ENCODE measurements around the gene SULT6B1. TPM values are rescaled to one million over a fixed set of nuclear protein-coding genes. Genes with fewer than 3 reads are reported as not detected.

Gene SULT6B1
- total RNA-seq, result not detected

GRCh38 chr2:37188570-37188969 is at the start of gene SULT6B1:
Gene SULT6B1 (minus strand): TSS chr2:37188670. CDS start chr2:37188640, 30 bp downstream.
- POLR2A ChIA-PET, result interaction anchor here (2.8 kb wide), 1 partner anchor 32 kb away, joined by 8 read pairs; the partner anchor contains the start of gene EIF2AK2
- intact Hi-C loops (cut with micrococcal nuclease), result no loop called here
- Mint-ChIP-seq H3K4me3 (no peak within 1 kb of the TSS), H3K27me3 (peaks cover 4% of the 10 kb centered on the region), H3K27ac (no peak within 1 kb of the TSS), H3K36me3 (ENCODE audit: low read depth) (no peaks in the 10 kb centered on the region), H3K9me3 (no peaks in the 10 kb centered on the region), H3K4me1 (ENCODE audit: low read depth) (no peaks in the 10 kb centered on the region)
- DNase-seq (no peak), ATAC-seq (no peak)
- TF ChIP-seq CTCF (IDR thresholded peaks at IDR 0.05), result no peak
- CTCF ChIA-PET, result interaction anchor here (1.1 kb wide), 1 partner anchor 8 kb away, joined by 3 read pairs; no protein-coding TSS in a partner anchor

GRCh38 chr2:37232131-37232933 is 43.9 kb upstream of the SULT6B1 start:
- ChIA-PET CTCF (interaction anchor here (1.0 to 1.6 kb wide), 3 partner anchors 36 to 76 kb away, joined by 3 to 8 read pairs (median 3); partner anchors contain the start of gene EIF2AK2), POLR2A (interaction anchor here (0.6 to 2.2 kb wide), 14 partner anchors 9 to 145 kb away, joined by 3 to 9 read pairs (median 4); partner anchors contain the start of gene EIF2AK2)
- ATAC-seq (peak; percentile 6), DNase-seq (no peak)
- Mint-ChIP-seq H3K36me3 (ENCODE audit: low read depth) (peaks cover 31% of the 10 kb centered on the region), H3K9me3 (no peaks in the 10 kb centered on the region), H3K4me3 (no peak overlapping the region), H3K27me3 (no peaks in the 10 kb centered on the region), H3K27ac (no peak overlapping the region), H3K4me1 (ENCODE audit: low read depth) (peaks cover 25% of the 10 kb centered on the region)
- intact Hi-C loops (cut with micrococcal nuclease), result loop anchor here (5.0 kb wide), 1 partner anchor 35 kb away; the partner anchor contains the start of gene CEBPZOS
- no peak for TF ChIP-seq CTCF (IDR thresholded peaks at IDR 0.05)

- H3K27me3 Mint-ChIP-seq, result no peaks in the 10 kb centered on the region
- no peak within 1 kb of the TSS for H3K27ac Mint-ChIP-seq
- CTCF ChIA-PET, result interaction anchor here (1.0 to 1.6 kb wide), 3 partner anchors 35 to 75 kb away, joined by 3 to 8 read pairs (median 3); partner anchors contain the start of gene EIF2AK2
- peaks cover 35% of the 10 kb centered on the region for H3K36me3 Mint-ChIP-seq (ENCODE audit: low read depth)
- peak; percentile 95 for ATAC-seq
- POLR2A ChIA-PET, result interaction anchor here (0.6 to 2.2 kb wide), 13 partner anchors 9 to 145 kb away, joined by 3 to 9 read pairs (median 4); partner anchors contain the start of gene EIF2AK2
- H3K4me1 Mint-ChIP-seq (ENCODE audit: low read depth), result peaks cover 31% of the 10 kb centered on the region
- intact Hi-C loops (cut with micrococcal nuclease), result loop anchor here (5.0 kb wide), 1 partner anchor 34 kb away; the partner anchor contains the start of gene CEBPZOS
- H3K4me3 Mint-ChIP-seq, result no peak within 1 kb of the TSS
- no peaks in the 10 kb centered on the region for H3K9me3 Mint-ChIP-seq
- peak; percentile 95 for DNase-seq
- no peak for TF ChIP-seq CTCF (IDR thresholded peaks at IDR 0.05)
Measured at GRCh38 chr2:37231241-37232130, 43.0 kb upstream of the SULT6B1 start, which contains the start of the genes CEBPZ and NDUFAF7. Gene CEBPZ (minus strand): TSS chr2:37231596. CDS start chr2:37231567, 29 bp downstream. Gene NDUFAF7 (plus strand): TSS chr2:37231658. CDS start chr2:37231706, 48 bp downstream.

- POLR2A ChIA-PET, result interaction anchor here (2.2 kb wide), 1 partner anchor 19 kb away, joined by 9 read pairs; no protein-coding TSS in a partner anchor
- Mint-ChIP-seq H3K27me3 (no peaks in the 10 kb centered on the region), H3K36me3 (ENCODE audit: low read depth) (peaks cover 30% of the 10 kb centered on the region), H3K27ac (no peak overlapping the region), H3K4me3 (no peak overlapping the region), H3K4me1 (ENCODE audit: low read depth) (peaks cover 37% of the 10 kb centered on the region), H3K9me3 (no peaks in the 10 kb centered on the region)
- intact Hi-C loops (cut with micrococcal nuclease), result loop anchor here (5.0 kb wide), 1 partner anchor 33 kb away; the partner anchor contains the start of gene CEBPZOS
- ATAC-seq (no peak), DNase-seq (no peak)
- CTCF ChIA-PET, result no interaction called here
- TF ChIP-seq CTCF (IDR thresholded peaks at IDR 0.05), result no peak
Measured at GRCh38 chr2:37230581-37230980, 42.1 kb upstream of the SULT6B1 start.

Data from activated CD8-positive, alpha-beta T cell treated with anti-CD3 and anti-CD28 coated beads for 36 hours (primary cell).